ENCODE measurements around the gene TFCP2L1.

The TFCP2L1 gene

GRCh38 chr2:121234144-121234543 lies 50.9 kb downstream of the TFCP2L1 start:
- Histone ChIP-seq H3K79me2 (ENCODE audit: insufficient read depth, low read length) (no peaks in the 10 kb centered on the region), H3K9me3 (ENCODE audit: low read length) (no peaks in the 10 kb centered on the region), H3K4me1 (ENCODE audit: insufficient read depth, low read length, severe bottlenecking) (no peaks in the 10 kb centered on the region), H3F3A (ENCODE audit: insufficient read depth, low read length) (no peaks in the 10 kb centered on the region), H3K36me3 (ENCODE audit: insufficient read depth, low read length) (no peaks in the 10 kb centered on the region), H2AFZ (ENCODE audit: low read length) (no peak overlapping the region), H4K20me1 (ENCODE audit: insufficient read depth, low read length) (no peaks in the 10 kb centered on the region), H3K9me2 (ENCODE audit: low read depth, low read length) (no peaks in the 10 kb centered on the region), H3K27ac (ENCODE audit: low read depth, low read length, poor library complexity, severe bottlenecking) (no peak overlapping the region), H3K27me3 (ENCODE audit: insufficient read depth, low read length) (no peaks in the 10 kb centered on the region), H3K4me3 (ENCODE audit: low read depth, low read length, poor library complexity, severe bottlenecking) (no peak overlapping the region), H3K9ac (ENCODE audit: low read length) (no peak overlapping the region), H3K4me2 (ENCODE audit: low read length) (no peak overlapping the region)
- no peak for TF ChIP-seq CTCF (IDR thresholded peaks at IDR 0.05; ENCODE audit: low read length)
- no peak for TF ChIP-seq EZH2 (IDR thresholded peaks at IDR 0.05; ENCODE audit: borderline replicate concordance, low read length)

GRCh38 chr2:121233486-121234110 lies 51.4 kb downstream of the TFCP2L1 start:
- Histone ChIP-seq H3K9ac (ENCODE audit: low read length) (no peak overlapping the region), H3K4me1 (ENCODE audit: insufficient read depth, low read length, severe bottlenecking) (no peaks in the 10 kb centered on the region), H3K36me3 (ENCODE audit: insufficient read depth, low read length) (no peaks in the 10 kb centered on the region), H3K4me2 (ENCODE audit: low read length) (no peak overlapping the region), H3K9me2 (ENCODE audit: low read depth, low read length) (no peaks in the 10 kb centered on the region), H4K20me1 (ENCODE audit: insufficient read depth, low read length) (no peaks in the 10 kb centered on the region), H3F3A (ENCODE audit: insufficient read depth, low read length) (no peaks in the 10 kb centered on the region), H3K27ac (ENCODE audit: low read depth, low read length, poor library complexity, severe bottlenecking) (no peak overlapping the region), H2AFZ (ENCODE audit: low read length) (no peak overlapping the region), H3K79me2 (ENCODE audit: insufficient read depth, low read length) (no peaks in the 10 kb centered on the region), H3K9me3 (ENCODE audit: low read length) (no peaks in the 10 kb centered on the region), H3K27me3 (ENCODE audit: insufficient read depth, low read length) (no peaks in the 10 kb centered on the region), H3K4me3 (ENCODE audit: low read depth, low read length, poor library complexity, severe bottlenecking) (no peak overlapping the region)
- TF ChIP-seq CTCF (IDR thresholded peaks at IDR 0.05; ENCODE audit: low read length) (no peak), EZH2 (IDR thresholded peaks at IDR 0.05; ENCODE audit: borderline replicate concordance, low read length) (no peak)

GRCh38 chr2:121232626-121233265 lies 52.3 kb downstream of the TFCP2L1 start:
- H3K27me3 ChIP-seq (ENCODE audit: insufficient read depth, low read length): no peaks in the 10 kb centered on the region
- H3K9me2 ChIP-seq (ENCODE audit: low read depth, low read length): no peaks in the 10 kb centered on the region
- H3K36me3 ChIP-seq (ENCODE audit: insufficient read depth, low read length): no peaks in the 10 kb centered on the region
- H3K27ac ChIP-seq (ENCODE audit: low read depth, low read length, poor library complexity, severe bottlenecking): no peak overlapping the region
- no peak overlapping the region for H3K9ac ChIP-seq (ENCODE audit: low read length)
- no peaks in the 10 kb centered on the region for H3K9me3 ChIP-seq (ENCODE audit: low read length)
- no peaks in the 10 kb centered on the region for H3K79me2 ChIP-seq (ENCODE audit: insufficient read depth, low read length)
- TF ChIP-seq CTCF (IDR thresholded peaks at IDR 0.05; ENCODE audit: low read length): no peak
- no peaks in the 10 kb centered on the region for H3F3A ChIP-seq (ENCODE audit: insufficient read depth, low read length)
- no peak overlapping the region for H2AFZ ChIP-seq (ENCODE audit: low read length)
- no peaks in the 10 kb centered on the region for H3K4me1 ChIP-seq (ENCODE audit: insufficient read depth, low read length, severe bottlenecking)
- H3K4me3 ChIP-seq (ENCODE audit: low read depth, low read length, poor library complexity, severe bottlenecking): no peak overlapping the region
- no peak overlapping the region for H3K4me2 ChIP-seq (ENCODE audit: low read length)
- H4K20me1 ChIP-seq (ENCODE audit: insufficient read depth, low read length): no peaks in the 10 kb centered on the region

Data from OCI-LY1 (cell line).